ENCODE results near the gene GALNT16.

GRCh38 chr14:69351385-69351784 is 91.4 kb downstream of the GALNT16 start:
- TF ChIP-seq PAX5 (IDR thresholded peaks at IDR 0.05; ENCODE audit: insufficient read depth, low read length, severe bottlenecking) (no peak), POLR2A (IDR thresholded peaks at IDR 0.05; ENCODE audit: low read depth, low read length) (no peak), POLR2AphosphoS5 (IDR thresholded peaks at IDR 0.05; ENCODE audit: low read depth, low read length) (no peak), TAF1 (IDR thresholded peaks at IDR 0.05; ENCODE audit: low read depth, low read length) (no peak)
